Thoracic aorta endothelial cell (primary cell): ENCODE results near the gene EEF2KMT. TPM values are rescaled to one million over a fixed set of nuclear protein-coding genes. Genes with fewer than 3 reads are reported as not detected.

Experiments used
- total RNA-seq: library from RNA; depleted of rRNA; stranded (reverse); fragments of >200 nt; gene quantifications from 2 replicates; pipeline ENCODE4 v1.2.3, GENCODE V29; 2012

The EEF2KMT gene
- total RNA-seq: 10.0 and 14.9 TPM in 2 replicates

GRCh38 chr16:5097470-5098220, at the start of gene EEF2KMT:
EEF2KMT (minus strand) TSS chr16:5097795; CDS start chr16:5097739, 56 bp downstream.

GRCh38 chr16:5071681-5072333, 25.8 kb downstream of the EEF2KMT start, which contains the start of gene ALG1:
ALG1 (plus strand) TSS chr16:5071843; CDS start chr16:5071850, 7 bp downstream.

GRCh38 chr16:5065813-5066212, 31.8 kb downstream of the EEF2KMT start, which contains the start of gene C16orf89:
C16orf89 (minus strand) TSS chr16:5065956; CDS start chr16:5065908, 48 bp downstream.

Other genes starting within 250 kb of the EEF2KMT start
- 0.14 and 0.27 TPM in 2 replicates for gene PPL, start 160.6 kb downstream of the EEF2KMT start, total RNA-seq
- not detected in 2 replicates for gene SEC14L5, start 139.5 kb downstream of the EEF2KMT start, total RNA-seq
- gene NAGPA, start 63.9 kb downstream of the EEF2KMT start, total RNA-seq: 17.3 and 23.8 TPM in 2 replicates
- gene C16orf89, start 31.8 kb downstream of the EEF2KMT start, total RNA-seq: not detected in 2 replicates
- 28.2 and 33.2 TPM in 2 replicates for gene ALG1, start 26.0 kb downstream of the EEF2KMT start, total RNA-seq